Hindlimb muscle (tissue), 1 donor: Measurements from ENCODE around the gene TMEM38A. TPM values are rescaled to one million over a fixed set of nuclear protein-coding genes. Genes with fewer than 3 reads are reported as not detected.
A peak's percentile ranks its signal among the peaks of the same experiment; 100 is the strongest.
"Not testable (repeated sequence)": the region's sequence is repeated elsewhere in the genome, so short reads cannot be mapped to it uniquely, and the experiment has no call there.

Source experiments
- DNase-seq: peaks from one replicate; pipeline ENCODE4 v3.0.0-alpha.2; 2013
- polyA plus RNA-seq: library from polyadenylated mRNA; unstranded; fragments of 120-200 nt; gene quantifications from one replicate; pipeline ENCODE4 v1.2.1, GENCODE V29; 2013; ENCODE audit not compliant: insufficient read length

Gene TMEM38A
- polyA plus RNA-seq, 1 donor = 159 TPM

DNA sequence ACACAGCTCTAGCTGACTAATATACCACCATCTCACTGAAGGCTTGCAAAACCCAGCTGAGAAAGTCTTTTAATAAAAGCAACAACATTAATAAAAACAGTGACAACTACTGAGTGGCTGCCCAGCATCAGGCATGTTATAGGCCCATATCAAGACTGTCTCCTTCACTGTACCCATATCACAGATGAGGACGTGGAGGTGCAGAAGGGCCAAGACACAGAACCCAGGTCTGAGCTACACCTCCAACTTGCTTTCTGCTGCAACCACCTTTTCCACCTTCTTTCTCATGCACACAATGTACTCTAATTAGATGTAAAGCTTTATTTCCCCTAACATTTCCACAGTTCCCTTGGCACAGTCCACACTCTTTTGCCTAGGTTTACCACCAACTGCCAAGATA is 22.3 kb upstream of the TMEM38A start:
- no peak for DNase-seq

DNA sequence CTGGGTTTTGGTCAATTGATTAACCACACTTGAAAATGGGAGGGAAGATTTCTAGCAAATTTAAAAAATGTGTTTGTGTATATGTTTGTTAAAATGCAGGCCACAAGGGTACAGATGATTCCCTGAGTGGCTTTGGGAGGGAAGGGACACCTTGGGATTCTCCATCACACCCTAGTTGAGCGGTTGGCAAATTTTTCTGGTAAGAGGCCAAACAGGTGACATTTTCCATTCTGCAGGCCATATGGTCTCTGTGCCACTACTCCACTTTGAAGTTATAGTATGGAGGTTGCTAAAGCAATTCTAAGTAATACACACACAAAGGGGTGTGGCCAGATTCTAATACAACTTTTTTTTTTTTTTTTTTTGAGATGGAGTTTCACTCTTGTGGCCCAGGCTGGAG is 20.0 kb upstream of the TMEM38A start:
- no peak for DNase-seq

DNA sequence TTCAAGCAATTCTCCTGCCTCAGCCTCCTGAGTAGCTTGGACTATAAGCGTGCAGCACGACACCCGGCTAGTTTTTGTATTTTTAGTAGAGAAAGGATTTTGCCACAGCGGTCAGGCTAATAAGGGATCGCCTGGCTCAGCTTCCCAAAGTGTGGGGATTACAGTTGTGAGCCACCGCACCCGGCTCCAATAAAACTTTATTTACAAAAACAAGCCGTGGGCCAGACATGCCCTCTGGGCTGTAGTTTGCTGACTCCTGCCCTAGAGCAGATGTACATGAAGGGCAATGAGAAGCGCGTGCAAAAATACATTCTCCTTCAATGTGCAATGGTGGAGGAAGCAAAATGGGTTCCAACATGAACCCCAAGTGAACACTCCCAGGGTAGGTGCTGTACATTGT is 19.2 kb upstream of the TMEM38A start:
- DNase-seq = no peak

DNA sequence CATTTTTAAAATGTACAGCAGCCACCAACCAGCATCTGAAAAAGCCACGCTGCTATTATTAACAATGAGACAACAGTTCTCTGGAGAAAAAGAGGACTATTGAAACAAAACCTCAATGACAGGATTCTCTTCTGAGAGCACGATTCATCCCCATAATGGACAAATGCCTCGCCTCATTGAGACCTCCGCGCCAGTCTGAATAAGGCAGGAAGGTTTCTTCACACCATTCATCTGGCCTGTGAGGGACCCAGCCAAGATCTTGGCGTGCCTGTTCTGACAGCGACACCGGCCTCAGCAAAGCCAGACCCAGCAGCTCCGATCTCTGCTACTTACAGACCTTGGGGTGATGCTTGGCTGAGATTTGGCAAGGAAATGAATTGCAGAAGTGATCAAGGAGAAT is 15.8 kb upstream of the TMEM38A start:
- DNase-seq = no peak

DNA sequence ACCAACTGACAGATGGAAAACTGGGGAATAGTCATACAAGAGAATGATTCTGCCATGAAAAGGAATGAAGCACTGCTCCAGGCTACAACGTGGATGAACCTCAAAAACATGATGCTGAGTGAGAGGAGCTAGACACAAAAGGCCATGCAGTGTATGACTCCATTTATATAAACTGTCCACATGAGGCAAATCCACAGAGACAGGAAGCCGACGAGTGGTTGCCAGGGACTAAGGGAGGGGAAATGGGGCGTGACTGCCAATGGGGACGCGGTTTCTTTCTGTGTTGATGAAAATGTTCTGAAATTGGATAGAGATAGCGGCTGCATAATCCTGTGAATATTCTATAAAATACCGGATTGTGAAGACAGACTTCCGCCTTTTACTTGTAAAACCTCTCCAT is 11.2 kb upstream of the TMEM38A start:
- DNase-seq = no peak

DNA sequence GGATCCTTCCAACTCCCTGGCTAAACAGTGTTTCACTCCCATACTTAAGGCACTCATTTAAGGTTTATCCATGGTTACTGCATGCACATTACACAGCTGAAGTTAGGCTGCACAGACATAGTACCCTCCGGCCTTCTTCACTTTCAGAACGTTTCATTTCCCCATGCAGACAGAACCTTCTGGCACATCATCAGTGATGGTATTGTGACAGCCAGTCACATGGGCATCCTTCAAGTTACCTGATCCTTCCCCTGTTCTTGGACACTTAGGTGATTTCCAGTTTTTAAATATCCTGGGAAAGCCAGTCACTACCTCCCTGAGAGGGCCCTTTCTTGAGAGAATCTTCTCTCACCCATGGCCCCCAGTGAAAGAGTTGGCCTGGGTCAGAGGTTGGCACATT is 10.1 kb upstream of the TMEM38A start:
- no peak for DNase-seq

DNA sequence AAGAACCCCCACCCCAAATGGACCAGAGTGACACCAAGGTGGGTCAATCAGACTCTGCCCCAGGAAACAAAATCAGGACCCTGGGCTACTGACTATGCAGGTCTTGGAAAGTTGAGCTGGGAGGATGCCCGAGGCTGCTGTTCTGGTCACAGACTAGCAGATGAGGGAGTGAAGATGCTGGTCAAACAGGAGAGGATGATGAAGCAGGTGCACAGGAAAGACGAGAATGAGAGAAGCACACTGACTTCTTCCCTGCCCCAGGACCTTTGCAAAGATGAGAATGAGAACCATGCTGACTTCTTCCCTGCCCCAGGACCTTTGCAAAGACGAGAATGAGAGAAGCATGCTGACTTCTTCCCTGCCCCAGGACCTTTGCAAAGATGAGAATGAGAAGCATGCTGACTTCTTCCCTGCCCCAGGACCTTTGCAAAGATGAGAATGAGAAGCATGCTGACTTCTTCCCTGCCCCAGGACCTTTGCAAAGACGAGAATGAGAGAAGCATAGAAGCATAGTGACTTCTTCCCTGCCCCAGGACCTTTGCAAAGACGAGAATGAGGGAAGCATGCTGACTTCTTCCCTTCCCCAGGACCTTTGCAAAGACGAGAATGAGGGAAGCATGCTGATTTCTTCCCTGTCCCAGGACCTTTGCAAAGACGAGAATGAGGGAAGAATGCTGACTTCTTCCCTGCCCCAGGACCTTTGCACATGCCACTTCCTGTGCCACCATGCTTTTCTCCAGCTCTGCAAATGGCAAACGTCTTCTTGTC is 9.3 kb upstream of the TMEM38A start:
- not testable (repeated sequence) for DNase-seq

DNA sequence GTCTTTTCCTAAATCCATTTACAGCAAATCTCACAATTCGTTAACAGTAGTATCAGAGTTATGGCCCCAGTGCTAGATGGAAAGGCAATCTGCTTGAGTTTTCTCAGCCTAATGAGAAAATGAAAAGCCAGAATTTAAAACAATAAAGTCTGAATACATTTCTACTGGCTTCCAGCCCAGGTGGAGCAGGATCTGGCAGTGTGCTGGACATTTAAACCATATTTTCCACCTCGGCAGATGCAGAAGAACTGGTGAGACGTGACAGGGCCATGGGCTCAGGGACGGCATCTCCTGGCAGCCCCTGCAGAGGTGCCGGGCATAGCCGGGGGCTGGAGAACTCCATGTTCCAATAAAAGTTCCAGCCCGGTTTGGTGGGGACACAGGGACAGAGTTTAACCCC is 8.1 kb upstream of the TMEM38A start:
- DNase-seq = peak; percentile 36

DNA sequence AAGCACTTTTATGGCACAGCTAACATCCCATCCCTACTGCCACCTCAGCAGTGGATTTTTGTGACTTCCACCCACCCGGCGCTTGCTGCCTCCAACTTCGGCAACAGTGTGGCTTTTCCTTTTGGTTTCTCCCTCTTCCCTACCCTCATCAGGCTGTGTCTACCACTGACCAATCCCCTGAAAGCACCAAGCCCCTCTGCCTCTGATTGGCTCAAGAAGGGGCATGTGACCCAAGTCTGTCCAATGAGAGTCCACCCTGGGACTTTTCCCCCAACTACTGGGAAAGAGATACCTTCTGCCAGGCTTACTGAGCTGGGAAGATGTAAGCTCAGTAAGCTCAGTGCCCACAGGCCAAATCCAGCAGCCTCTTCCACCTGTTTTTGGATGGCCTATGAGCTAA is 6.8 kb upstream of the TMEM38A start:
- DNase-seq = no peak

DNA sequence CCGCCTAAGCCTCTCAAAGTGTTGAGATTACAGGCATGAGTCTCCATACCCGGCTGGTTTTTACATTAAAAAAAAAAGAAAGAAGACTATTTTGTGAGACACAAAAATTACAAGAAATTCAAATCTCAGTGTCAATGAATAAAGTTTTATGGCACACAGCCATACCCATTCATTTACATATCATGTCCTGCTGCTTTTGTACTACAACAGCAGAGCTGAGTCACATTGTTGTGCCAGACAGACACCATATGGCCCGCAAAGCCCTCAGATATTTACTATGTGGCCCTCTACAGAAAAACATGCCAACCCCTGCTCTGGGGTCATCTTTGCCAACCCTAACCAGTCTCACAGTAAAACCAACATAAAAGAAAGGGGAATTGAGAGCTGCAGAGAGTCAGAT is 6.3 kb upstream of the TMEM38A start:
- no peak for DNase-seq

DNA sequence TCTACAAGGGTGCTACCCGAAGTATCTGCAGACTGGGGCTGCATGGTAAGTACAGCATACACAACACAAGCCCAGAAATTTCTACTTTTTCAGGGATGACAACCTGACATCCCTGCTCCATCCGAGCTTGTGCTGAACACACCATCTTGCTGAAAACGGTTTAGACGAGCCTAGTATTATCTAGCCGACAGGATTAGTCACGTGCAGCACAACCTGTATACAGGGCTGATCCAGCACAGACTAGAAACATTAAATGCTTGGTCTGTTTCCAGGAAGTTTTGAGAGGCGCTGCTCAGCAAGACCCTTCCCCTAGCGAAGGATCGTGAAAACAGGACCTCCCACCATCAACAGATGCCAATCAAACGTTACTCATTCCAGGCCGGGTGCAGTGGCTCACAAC is 5.2 kb upstream of the TMEM38A start:
- no peak for DNase-seq

DNA sequence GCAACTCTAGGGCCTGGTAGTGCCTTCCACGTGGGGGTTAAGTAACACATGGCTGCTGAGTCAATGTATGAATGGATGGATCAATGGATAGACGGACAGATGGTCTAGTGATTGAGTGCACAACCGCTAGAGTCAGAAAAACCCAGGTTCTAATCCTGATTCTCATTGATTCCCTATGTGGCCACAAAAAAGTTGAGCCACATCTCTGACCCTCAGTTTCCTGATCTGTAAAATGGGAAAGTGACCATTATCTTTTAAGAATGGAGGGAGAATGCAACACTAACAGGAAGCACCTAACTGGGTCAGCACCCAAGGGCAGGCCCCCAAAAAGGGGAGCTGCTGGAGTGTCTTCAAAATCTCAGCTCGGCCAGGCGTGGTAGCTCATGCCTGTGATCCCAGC is 3.6 kb upstream of the TMEM38A start:
- no peak for DNase-seq

DNA sequence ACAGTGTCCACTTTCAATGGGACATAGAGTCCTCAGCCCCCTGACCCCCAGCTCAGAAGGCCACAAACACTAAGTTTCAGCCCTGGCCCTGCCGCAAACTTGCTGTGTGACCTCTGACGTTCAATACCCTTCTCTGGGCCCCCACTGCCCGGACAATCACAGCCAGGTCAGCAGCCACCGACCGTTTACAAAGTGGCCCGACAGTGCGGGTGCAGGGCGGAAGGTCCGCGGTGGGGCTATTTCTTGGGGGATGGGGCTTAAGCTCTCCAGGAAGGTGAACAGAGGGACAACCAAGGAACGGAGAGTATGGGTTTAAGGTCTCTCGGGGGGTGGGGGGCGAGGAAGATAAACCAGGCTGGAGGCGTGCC is 1.5 kb upstream of the TMEM38A start:
- DNase-seq = no peak

DNA sequence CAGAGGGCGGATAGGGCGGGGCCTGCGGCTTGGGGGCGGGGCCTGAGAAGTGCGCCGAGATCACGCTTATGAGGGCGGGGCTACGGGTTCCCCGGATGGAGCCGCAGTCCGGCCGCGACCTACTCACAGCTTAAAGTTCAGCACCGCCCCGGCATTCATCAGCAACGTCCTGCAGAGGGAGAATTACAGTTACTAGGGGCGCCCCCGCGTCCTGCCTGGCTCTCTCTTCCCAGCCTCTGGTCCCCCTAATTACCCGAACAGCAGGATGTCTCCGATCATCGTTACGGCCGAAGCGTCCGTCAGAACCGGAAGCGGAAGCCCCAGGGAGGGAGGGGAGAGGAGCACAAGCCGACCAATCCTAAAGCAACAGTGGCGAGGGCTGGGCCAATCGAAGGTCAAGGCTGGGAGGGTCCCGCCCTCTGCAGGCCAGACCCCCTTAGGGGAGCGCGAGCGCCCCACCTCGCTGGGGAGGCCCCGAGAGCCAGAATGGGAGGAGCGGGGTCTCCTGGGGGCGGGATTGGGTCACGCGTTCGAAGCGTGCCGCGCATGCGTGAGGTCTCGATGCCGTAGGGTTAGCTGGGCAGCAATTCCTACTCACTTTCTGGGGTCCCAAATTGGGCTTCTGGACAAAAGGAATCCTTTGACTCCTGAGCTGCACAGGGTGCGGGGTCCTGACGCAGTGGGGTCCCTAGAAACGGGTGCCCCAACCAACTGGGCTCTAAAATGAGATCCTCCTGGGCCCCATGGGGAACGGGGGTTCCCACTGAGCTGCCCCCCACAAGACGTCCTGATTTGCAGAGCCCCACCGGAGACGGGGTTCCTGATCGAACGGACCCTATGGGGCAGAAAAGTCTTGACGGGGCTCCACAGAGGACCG is 869 bp upstream of the TMEM38A start, which contains the start of gene SMIM7:
Gene SMIM7, minus strand, starts transcription at position 313 of the 877 bp plus-strand sequence. Its CDS starts 34 bp downstream, at position 279.
- peak; percentile 98 for DNase-seq

DNA sequence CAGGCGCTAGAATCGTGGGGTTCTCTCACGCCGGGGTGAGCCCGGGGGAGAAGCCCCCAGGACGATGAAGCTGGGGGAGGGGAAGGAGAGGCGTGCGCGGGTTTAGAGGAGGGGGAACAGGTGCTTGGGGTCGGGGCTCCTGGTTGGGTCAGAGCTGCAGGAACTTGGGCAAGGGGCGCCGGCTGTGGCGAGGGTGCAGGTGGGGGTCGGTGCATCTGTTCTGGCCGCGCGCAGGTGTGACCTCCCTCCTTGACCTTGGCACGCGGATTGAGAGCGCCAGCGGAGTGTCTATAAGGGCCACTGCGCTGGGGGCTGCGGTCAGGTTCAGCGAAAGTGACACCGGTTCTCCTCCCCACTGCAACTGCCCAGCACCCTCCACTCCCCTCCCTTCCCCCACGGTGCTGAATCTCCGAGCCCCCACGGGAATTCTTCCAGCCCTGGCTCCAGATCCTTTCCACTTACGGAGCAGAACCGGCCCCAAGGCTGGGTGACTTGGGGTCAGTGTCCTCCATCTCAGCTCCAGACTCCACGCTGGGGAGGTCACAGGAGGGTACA is 618 bp downstream of the TMEM38A start:
- peak; percentile 8 for DNase-seq

DNA sequence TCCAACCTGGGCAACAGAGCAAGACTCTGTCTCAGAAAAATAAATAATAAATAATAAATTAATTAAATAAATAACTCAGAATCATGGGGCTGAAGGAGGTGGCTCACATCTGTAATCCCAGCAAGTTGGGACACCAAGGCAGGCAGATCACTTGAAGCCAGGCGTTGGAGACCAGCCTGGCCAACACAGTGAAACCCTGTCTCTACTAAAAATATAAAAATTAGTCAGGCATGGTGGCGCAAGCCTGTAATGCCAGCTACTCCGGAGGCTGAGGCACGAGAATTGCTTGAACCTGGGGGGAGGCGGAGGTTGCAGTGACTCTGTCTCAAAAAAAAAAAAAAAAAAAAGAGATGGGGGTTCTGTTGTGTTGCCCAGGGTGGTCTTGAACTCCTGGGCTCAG is 7.2 kb downstream of the TMEM38A start:
- DNase-seq = no peak

DNA sequence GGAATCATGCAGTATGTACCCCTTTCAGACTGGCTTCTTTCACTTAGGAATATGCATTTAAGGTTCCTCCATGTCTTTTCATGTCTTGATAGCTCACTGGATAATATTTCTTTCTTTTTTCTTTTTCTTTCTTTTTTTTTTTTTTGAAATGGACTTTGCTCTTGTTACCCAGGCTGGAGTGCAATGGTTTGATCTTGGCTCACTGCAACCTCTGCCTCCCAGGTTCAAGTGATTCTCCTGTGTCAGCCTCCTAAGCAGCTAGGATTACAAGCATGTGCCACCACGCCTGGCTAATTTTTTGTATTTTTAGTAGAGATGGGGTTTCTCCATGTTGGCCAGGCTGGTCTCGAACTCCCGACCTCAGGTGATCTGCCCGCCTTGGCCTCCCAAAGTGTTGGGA is 7.8 kb downstream of the TMEM38A start:
- not testable (repeated sequence) for DNase-seq

DNA sequence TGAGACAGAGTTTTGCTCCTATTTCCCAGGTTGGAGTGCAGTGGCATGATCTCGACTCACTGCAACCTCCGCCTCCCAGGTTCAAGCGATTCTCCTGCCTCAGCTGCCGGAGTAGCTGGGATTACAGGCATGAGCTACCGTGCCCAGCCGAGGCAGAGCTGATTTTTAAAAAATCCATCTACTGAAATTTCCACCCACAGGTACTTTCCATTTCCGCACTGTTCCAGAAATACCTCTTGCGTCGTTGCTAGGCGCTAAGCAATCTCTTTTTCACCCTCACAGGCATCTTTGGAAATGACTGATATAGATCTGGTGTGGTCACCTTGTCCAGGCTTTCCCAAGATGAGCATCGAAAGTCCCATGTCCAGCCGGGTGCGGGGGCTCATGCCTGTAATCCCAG is 9.4 kb downstream of the TMEM38A start:
- no peak for DNase-seq

DNA sequence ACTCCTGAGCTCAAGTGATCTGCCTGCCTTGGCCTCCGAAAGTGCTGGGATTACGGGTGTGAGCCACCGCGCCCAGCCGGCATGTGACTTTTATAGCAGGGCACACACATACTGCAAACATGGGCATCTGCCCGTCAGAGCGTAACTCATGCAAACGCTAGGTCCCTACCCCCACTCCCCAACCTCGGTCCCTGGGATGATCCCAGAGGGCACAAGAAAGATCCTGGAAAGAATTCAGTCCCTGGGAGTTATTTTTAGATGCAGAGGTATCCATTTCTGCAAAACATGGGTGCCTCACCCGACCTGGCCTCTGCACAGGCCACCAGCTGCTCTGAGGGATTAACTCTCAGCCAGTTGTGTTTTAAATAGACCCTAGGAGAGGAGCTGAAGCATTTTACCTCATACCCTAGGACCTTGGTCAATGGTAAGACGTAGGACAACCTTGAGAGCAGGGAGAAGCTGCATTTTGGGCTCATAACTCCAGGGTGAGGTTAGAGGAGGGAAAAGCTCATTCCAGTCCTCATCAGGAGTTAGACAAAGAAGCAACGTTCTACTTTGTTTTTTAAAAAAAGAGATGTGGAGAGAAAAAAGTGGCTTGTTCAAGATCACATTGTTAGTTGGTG is 10.8 kb downstream of the TMEM38A start:
- DNase-seq = peak; percentile 6

DNA sequence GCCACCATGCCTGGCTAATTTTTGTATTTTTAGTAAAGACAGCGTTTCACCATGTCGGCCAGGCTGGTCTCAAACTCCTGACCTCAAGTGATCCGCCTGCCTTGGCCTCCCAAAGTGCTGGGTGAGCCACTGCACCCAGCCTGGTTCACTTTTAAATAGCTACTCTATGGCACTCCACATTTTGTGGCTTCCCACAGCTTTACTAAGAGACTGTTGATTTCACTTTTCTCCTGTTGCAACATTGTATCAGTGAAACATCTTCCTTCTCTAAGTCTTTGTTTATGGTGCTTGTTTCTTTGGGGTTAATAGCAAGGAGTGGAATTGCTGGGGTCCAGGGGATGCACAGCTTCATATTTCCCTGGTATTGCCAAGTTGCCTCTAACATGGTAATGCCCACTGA is 12.3 kb downstream of the TMEM38A start:
- no peak for DNase-seq

DNA sequence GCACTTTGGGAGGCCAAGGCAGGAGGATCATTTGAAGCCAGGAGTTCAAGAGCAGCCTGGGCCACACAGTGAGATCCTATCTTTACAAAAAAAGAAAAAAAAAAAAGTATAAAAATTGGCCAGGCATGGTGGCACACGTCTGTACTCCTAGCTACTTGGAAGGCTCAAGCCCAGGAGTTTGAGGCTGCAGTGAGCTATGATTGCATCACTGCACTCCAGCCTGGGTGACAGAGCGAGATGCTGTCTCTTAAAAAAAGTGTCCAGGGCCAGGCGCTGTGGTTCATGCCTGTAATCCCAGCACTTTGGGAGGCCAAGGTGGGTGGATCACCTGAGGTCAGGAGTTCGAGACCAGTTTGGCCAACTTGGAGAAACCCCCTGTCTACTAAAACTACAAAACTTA is 12.9 kb downstream of the TMEM38A start:
- DNase-seq = not testable (repeated sequence)

DNA sequence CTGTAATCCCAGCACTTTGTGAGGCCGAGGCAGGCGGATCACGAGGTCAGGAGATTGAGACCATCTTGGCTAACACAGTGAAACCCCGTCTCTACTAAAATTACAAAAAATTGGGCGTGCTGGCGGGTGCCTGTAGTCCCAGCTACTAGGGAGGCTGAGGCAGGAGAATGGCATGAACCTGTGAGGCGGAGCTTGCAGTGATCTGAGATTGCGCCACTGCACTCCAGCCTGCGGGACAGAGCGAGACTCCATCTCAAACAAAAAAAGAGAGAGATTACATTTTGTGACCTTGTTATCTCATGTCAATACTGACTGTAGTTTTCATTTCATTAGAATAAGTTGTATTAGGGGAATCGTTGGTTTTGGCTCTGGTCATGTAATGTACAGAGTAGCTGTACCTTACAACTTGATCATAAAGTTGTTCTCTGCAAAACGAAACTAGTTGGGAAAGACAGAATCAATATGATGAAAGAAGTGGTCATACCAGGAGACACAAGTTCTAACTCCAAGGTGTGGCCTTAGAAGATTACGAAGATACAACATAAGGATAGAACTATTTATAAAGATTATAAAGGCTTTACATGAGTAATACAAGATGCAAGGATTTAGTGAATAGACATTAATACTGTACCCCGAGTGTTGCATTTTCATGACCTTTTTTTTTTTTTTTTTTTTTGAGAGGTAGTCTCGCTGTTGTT is 15.3 kb downstream of the TMEM38A start:
- DNase-seq = no peak

DNA sequence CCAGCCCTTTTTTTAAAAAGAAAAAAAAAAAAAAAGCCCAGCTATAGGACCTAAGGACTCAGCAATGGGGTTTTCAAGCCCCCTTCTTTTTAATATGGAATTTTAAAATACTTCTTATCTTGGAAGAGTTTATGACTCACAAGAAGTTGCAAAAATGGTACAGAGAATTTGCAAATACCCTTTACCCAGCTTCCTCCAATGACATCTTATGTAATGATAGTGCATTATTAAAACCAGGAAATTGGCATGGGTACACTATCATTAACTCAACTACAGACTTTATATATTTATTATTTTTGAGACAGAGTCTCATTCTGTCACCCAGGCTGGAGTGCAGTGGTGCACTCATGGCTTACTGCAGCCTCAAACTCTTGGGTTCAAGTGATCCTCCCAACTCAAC is 16.1 kb downstream of the TMEM38A start:
- DNase-seq = no peak
